ENCODE data around the gene GLG1.
"Not testable (repeated sequence)": the region's sequence is repeated elsewhere in the genome, so short reads cannot be mapped to it uniquely, and the experiment has no call there.

GLG1 gene

GRCh38 chr16:74606521-74607309, at the start of gene GLG1:
Gene GLG1 (minus strand): TSS chr16:74607114. CDS start chr16:74607094, 20 bp downstream.
- peak; percentile 70 to 89 (median 78) for DNase-seq

GRCh38 chr16:74654536-74655050, 47.7 kb upstream of the GLG1 start:
- no peak for DNase-seq

GRCh38 chr16:74652883-74653282, 46.0 kb upstream of the GLG1 start:
- not testable (repeated sequence) for DNase-seq

GRCh38 chr16:74652249-74652648, 45.3 kb upstream of the GLG1 start:
- DNase-seq, result no peak

GRCh38 chr16:74651841-74652240, 44.9 kb upstream of the GLG1 start:
- DNase-seq, result no peak

GRCh38 chr16:74650966-74651567, 44.2 kb upstream of the GLG1 start:
- DNase-seq, result no peak

- DNase-seq, result no peak
Measured at GRCh38 chr16:74649839-74650504, 43.1 kb upstream of the GLG1 start.

- DNase-seq, result no peak
Measured at GRCh38 chr16:74641969-74642368, 35.1 kb upstream of the GLG1 start.

GRCh38 chr16:74637742-74638453, 31.0 kb upstream of the GLG1 start:
- no peak for DNase-seq

- no peak for DNase-seq
Measured at GRCh38 chr16:74635303-74635702, 28.4 kb upstream of the GLG1 start.

- no peak for DNase-seq
Measured at GRCh38 chr16:74633686-74634085, 26.8 kb upstream of the GLG1 start.

- no peak for DNase-seq
Measured at GRCh38 chr16:74627506-74628220, 20.7 kb upstream of the GLG1 start.

GRCh38 chr16:74626741-74627416, 20.0 kb upstream of the GLG1 start:
- no peak for DNase-seq

GRCh38 chr16:74625500-74626350, 18.8 kb upstream of the GLG1 start:
- no peak for DNase-seq

GRCh38 chr16:74623839-74624235, 16.9 kb upstream of the GLG1 start:
- no peak for DNase-seq

GRCh38 chr16:74623214-74623838, 16.4 kb upstream of the GLG1 start:
- no peak for DNase-seq

- no peak for DNase-seq
Measured at GRCh38 chr16:74622005-74622404, 15.1 kb upstream of the GLG1 start.

GRCh38 chr16:74617206-74617788, 10.4 kb upstream of the GLG1 start:
- DNase-seq, result no peak

GRCh38 chr16:74611721-74612120, 4.8 kb upstream of the GLG1 start:
- no peak for DNase-seq

GRCh38 chr16:74608944-74609343, 2.0 kb upstream of the GLG1 start:
- DNase-seq, result peak in 1 of 4 experiments; percentile 18

All from activated naive CD4-positive, alpha-beta T cell (primary cell).